Upper lobe of left lung (tissue), 6 donors: ENCODE results near the gene KCNQ4. TPM values are rescaled to one million over a fixed set of nuclear protein-coding genes. Genes with fewer than 3 reads are reported as not detected.
A peak's percentile ranks its signal among the peaks of the same experiment; 100 is the strongest.

ENCODE experiments used
- ATAC-seq, 2 donors: fragments of 200-7000 bp; cut with Tn5 transposase; one replicate each; pipeline ENCODE4 v1.9.1; 2022; ENCODE audit warnings: mild to moderate bottlenecking in 2 of 2, moderate library complexity in 2 of 2; ENCODE audit not compliant: low FRiP score in 2 of 2
- DNase-seq, 2 donors: peaks; one replicate each; pipeline ENCODE4 v3.0.0-alpha.2; 2019 to 2020
- H3K27ac ChIP-seq, 4 donors: fragments of 200-600 bp; sonication (generic); one replicate each; pipeline ENCODE4 v1.5.1; 2016 to 2019
- H3K27me3 ChIP-seq, 4 donors: fragments of 200-600 bp; sonication (generic); one replicate each; pipeline ENCODE4 v1.5.1; 2017 to 2019
- H3K36me3 ChIP-seq, 4 donors: fragments of 200-600 bp; sonication (generic); one replicate each; pipeline ENCODE4 v1.5.1; 2016 to 2019
- H3K4me1 ChIP-seq, 4 donors: fragments of 200-600 bp; sonication (generic); one replicate each; pipeline ENCODE4 v1.5.1; 2018 to 2019
- H3K4me3 ChIP-seq, 4 donors: fragments of 200-600 bp; sonication (generic); one replicate each; pipeline ENCODE4 v1.5.1; 2017 to 2019; ENCODE audit warnings: mild to moderate bottlenecking in 2 of 4, moderate library complexity in 1 of 4
- H3K9me3 ChIP-seq, 4 donors: fragments of 200-600 bp; sonication (generic); one replicate each; pipeline ENCODE4 v1.5.1; 2018 to 2019
- CTCF ChIP-seq, 6 experiments: fragments of 450-650 bp in 4 of 6; fragments of 200-600 bp in 2 of 6; sonication (generic) in 2 of 6; IDR thresholded peaks; one replicate each; pipeline ENCODE4 v1.5.1; 2016 to 2019; ENCODE audit warnings: antibody characterized with exemption in 6 of 6
- EP300 ChIP-seq, 4 donors: sonication (generic); formaldehyde crosslinking; IDR thresholded peaks; one replicate each; pipeline ENCODE4 v1.5.1; 2017; ENCODE audit warnings: antibody characterized with exemption in 4 of 4, control low read depth in 2 of 4
- POLR2A ChIP-seq, 4 donors: fragments of 450-650 bp; IDR thresholded peaks; one replicate each; pipeline ENCODE4 v1.5.1; 2016 to 2017; ENCODE audit warnings: antibody characterized with exemption in 4 of 4, mild to moderate bottlenecking in 2 of 4
- POLR2AphosphoS5 ChIP-seq, 2 donors: sonication (generic); formaldehyde crosslinking; IDR thresholded peaks; one replicate each; pipeline ENCODE4 v1.5.1; 2017; ENCODE audit warnings: antibody characterized with exemption in 2 of 2
- WGBS, 2 donors: methylation state at CpG; one replicate each; pipeline ENCODE4 v1.1.5; 2017 to 2018; 5-methylcytosine and 5-hydroxymethylcytosine counted together
- total RNA-seq, 6 donors: library from RNA; depleted of rRNA in 4 of 6; stranded (reverse); fragments of >200 nt in 4 of 6; gene quantifications; one replicate each; pipeline versions ENCODE4 v1.1.0 to v1.2.1, GENCODE V29; 2016 to 2021
- donor health status: DM: no; HTN: no; CAD: no; lungs with moderate emphysema.
- donor health status: DM: no; HTN: yes; CAD: no; lungs with severe emphysema.

KCNQ4 gene
- total RNA-seq, 6 donors from 2014 or later, result 0.44 to 0.89 (median 0.60) TPM; not detected in 1

- Histone ChIP-seq H3K27ac (no peak overlapping the region), H3K9me3 (no peaks in the 10 kb centered on the region), H3K27me3 (peaks cover 0 to 9% (median 0%) of the 10 kb centered on the region in 4 donors), H3K36me3 (no peaks in the 10 kb centered on the region), H3K4me3 (peak overlapping the region in 3 of 4 donors; percentile 38 to 49 (median 47)), H3K4me1 (peaks cover 10 to 16% (median 12%) of the 10 kb centered on the region in 4 donors)
- peak; percentile 78 to 94 for DNase-seq
- 8 to 12% methylated on average over 34 to 42 of the region's 59 CpGs for WGBS, 2 donors
- TF ChIP-seq POLR2AphosphoS5 (IDR thresholded peaks at IDR 0.05) (no peak), EP300 (IDR thresholded peaks at IDR 0.05) (no peak), CTCF (IDR thresholded peaks at IDR 0.05) (no peak), POLR2A (IDR thresholded peaks at IDR 0.05) (no peak)
- ATAC-seq, result peak; percentile 79 to 81
Measured at GRCh38 chr1:40818264-40818961, 34.8 kb downstream of the KCNQ4 start.

- WGBS, 2 donors, result 59 to 76% methylated on average over 24 of the region's 26 CpGs
- no peak for TF ChIP-seq POLR2AphosphoS5 (IDR thresholded peaks at IDR 0.05)
- no peak for TF ChIP-seq EP300 (IDR thresholded peaks at IDR 0.05)
- no peak for TF ChIP-seq POLR2A (IDR thresholded peaks at IDR 0.05)
- H3K9me3 ChIP-seq, result no peaks in the 10 kb centered on the region
- ATAC-seq, result no peak
- H3K4me3 ChIP-seq, result peak overlapping the region in 2 of 4 donors; percentile 47 to 49
- peak in 1 of 2 donors; percentile 61 for DNase-seq
- peaks cover 0 to 9% (median 0%) of the 10 kb centered on the region in 4 donors for H3K27me3 ChIP-seq
- no peak overlapping the region for H3K27ac ChIP-seq
- H3K4me1 ChIP-seq, result peaks cover 11 to 18% (median 15%) of the 10 kb centered on the region in 4 donors
- H3K36me3 ChIP-seq, result no peaks in the 10 kb centered on the region
Measured at GRCh38 chr1:40819101-40819500, 35.5 kb downstream of the KCNQ4 start.

GRCh38 chr1:40820251-40820797 is 36.7 kb downstream of the KCNQ4 start:
- Histone ChIP-seq H3K9me3 (no peaks in the 10 kb centered on the region), H3K27me3 (peaks cover 0 to 9% (median 0%) of the 10 kb centered on the region in 4 donors), H3K27ac (no peak overlapping the region), H3K36me3 (no peaks in the 10 kb centered on the region), H3K4me1 (peaks cover 22 to 30% (median 26%) of the 10 kb centered on the region in 4 donors), H3K4me3 (no peak overlapping the region)
- 72 to 97% methylated on average over 2 to 3 of the region's 3 CpGs for WGBS, 2 donors
- no peak for TF ChIP-seq CTCF (IDR thresholded peaks at IDR 0.05)
- no peak for TF ChIP-seq POLR2AphosphoS5 (IDR thresholded peaks at IDR 0.05)
- no peak for TF ChIP-seq POLR2A (IDR thresholded peaks at IDR 0.05)
- TF ChIP-seq EP300 (IDR thresholded peaks at IDR 0.05), result no peak
- ATAC-seq (no peak), DNase-seq (no peak)

GRCh38 chr1:40820911-40821693 is 37.5 kb downstream of the KCNQ4 start:
- no peak for TF ChIP-seq POLR2AphosphoS5 (IDR thresholded peaks at IDR 0.05)
- DNase-seq, result no peak
- H3K27me3 ChIP-seq, result peaks cover 0 to 9% (median 0%) of the 10 kb centered on the region in 4 donors
- 62 to 63% methylated on average over 6 of the region's 6 CpGs for WGBS, 2 donors
- no peak overlapping the region for H3K4me3 ChIP-seq
- ATAC-seq, result no peak
- no peaks in the 10 kb centered on the region for H3K36me3 ChIP-seq
- peak overlapping the region in 1 of 4 donors; percentile 14 for H3K27ac ChIP-seq
- no peaks in the 10 kb centered on the region for H3K9me3 ChIP-seq
- peaks cover 30 to 38% (median 34%) of the 10 kb centered on the region in 4 donors for H3K4me1 ChIP-seq

GRCh38 chr1:40822890-40823289 is 39.3 kb downstream of the KCNQ4 start:
- DNase-seq (peak in 1 of 2 donors; percentile 52), ATAC-seq (no peak)
- WGBS, 2 donors, result 95 to 97% methylated on average over 11 to 12 of the region's 12 CpGs

More at GRCh38 chr1:40822890-40823289, 39.3 kb downstream of the KCNQ4 start:
- H3K4me3 ChIP-seq, result no peak overlapping the region
- H3K4me1 ChIP-seq, result peaks cover 30 to 37% (median 35%) of the 10 kb centered on the region in 4 donors
- H3K27me3 ChIP-seq, result peaks cover 0 to 7% (median 0%) of the 10 kb centered on the region in 4 donors
- no peak overlapping the region for H3K27ac ChIP-seq
- no peak for TF ChIP-seq POLR2AphosphoS5 (IDR thresholded peaks at IDR 0.05)
- no peak for TF ChIP-seq EP300 (IDR thresholded peaks at IDR 0.05)
- no peak for TF ChIP-seq POLR2A (IDR thresholded peaks at IDR 0.05)
- TF ChIP-seq CTCF (IDR thresholded peaks at IDR 0.05), result no peak
- no peaks in the 10 kb centered on the region for H3K36me3 ChIP-seq
- no peaks in the 10 kb centered on the region for H3K9me3 ChIP-seq
